HG03432 (cell line): ENCODE results near the gene AHNAK2.
"Not testable (repeated sequence)": the region's sequence is repeated elsewhere in the genome, so short reads cannot be mapped to it uniquely, and the experiment has no call there.

Experiments used
- ATAC-seq: cut with Tn5 transposase; IDR thresholded peaks from one replicate; pipeline ENCODE4 v1.9.1; 2021; ENCODE audit warnings: mild to moderate bottlenecking, moderate library complexity; ENCODE audit not compliant: unreplicated experiment

Gene AHNAK2

GRCh38 chr14:104956290-104956890 is 21.8 kb downstream of the AHNAK2 start:
- no peak for ATAC-seq

- no peak for ATAC-seq
Observed at GRCh38 chr14:104955396-104955770, 22.8 kb downstream of the AHNAK2 start.

GRCh38 chr14:104954746-104955395 is 23.3 kb downstream of the AHNAK2 start:
- no peak for ATAC-seq

GRCh38 chr14:104953896-104954656 is 24.1 kb downstream of the AHNAK2 start:
- ATAC-seq: no peak

- no peak for ATAC-seq
Observed at GRCh38 chr14:104953097-104953496, 25.1 kb downstream of the AHNAK2 start.

- ATAC-seq: not testable (repeated sequence)
Observed at GRCh38 chr14:104951863-104952657, 26.1 kb downstream of the AHNAK2 start.

GRCh38 chr14:104950701-104951100 is 27.5 kb downstream of the AHNAK2 start:
- not testable (repeated sequence) for ATAC-seq

GRCh38 chr14:104950021-104950420 is 28.2 kb downstream of the AHNAK2 start:
- ATAC-seq: no peak

GRCh38 chr14:104949406-104949955 is 28.7 kb downstream of the AHNAK2 start:
- not testable (repeated sequence) for ATAC-seq

GRCh38 chr14:104948736-104949031 is 29.5 kb downstream of the AHNAK2 start:
- ATAC-seq: no peak

GRCh38 chr14:104947881-104948735 is 30.1 kb downstream of the AHNAK2 start:
- ATAC-seq: not testable (repeated sequence)

GRCh38 chr14:104947201-104947600 is 31.0 kb downstream of the AHNAK2 start:
- not testable (repeated sequence) for ATAC-seq

- not testable (repeated sequence) for ATAC-seq
Observed at GRCh38 chr14:104945986-104946965, 31.9 kb downstream of the AHNAK2 start.

- ATAC-seq: not testable (repeated sequence)
Observed at GRCh38 chr14:104945266-104945665, 32.9 kb downstream of the AHNAK2 start.

GRCh38 chr14:104944436-104945205 is 33.6 kb downstream of the AHNAK2 start:
- not testable (repeated sequence) for ATAC-seq

GRCh38 chr14:104944016-104944308 is 34.2 kb downstream of the AHNAK2 start:
- ATAC-seq: not testable (repeated sequence)

- not testable (repeated sequence) for ATAC-seq
Observed at GRCh38 chr14:104943216-104944015, 34.8 kb downstream of the AHNAK2 start.

- ATAC-seq: no peak
Observed at GRCh38 chr14:104942586-104942985, 35.6 kb downstream of the AHNAK2 start.
